MM.1S (cell line): Measurements from ENCODE around the gene CCDC127.
A peak's percentile ranks its signal among the peaks of the same experiment; 100 is the strongest.
"Not testable (repeated sequence)": the region's sequence is repeated elsewhere in the genome, so short reads cannot be mapped to it uniquely, and the experiment has no call there.

ENCODE experiments used
- DNase-seq: peaks from one replicate; pipeline ENCODE4 v3.0.0-alpha.2; 2015
- H2AFZ ChIP-seq: fragments of 300-600 bp; sonication (generic); 2 replicates; pipeline ENCODE4 v1.6.0; 2016; ENCODE audit warnings: antibody characterized with exemption, low read length
- H3F3A ChIP-seq: fragments of 300-600 bp; sonication (generic); 2 replicates; pipeline ENCODE4 v1.6.1; 2016; ENCODE audit warnings: mild to moderate bottlenecking, antibody characterized with exemption, low read length, moderate library complexity, mixed read lengths; ENCODE audit not compliant: insufficient read depth
- H3K27ac ChIP-seq: fragments of 300-600 bp; sonication (generic); 2 replicates; pipeline ENCODE4 v1.5.1; 2016; ENCODE audit warnings: mild to moderate bottlenecking, low read length
- H3K27me3 ChIP-seq: fragments of 300-600 bp; sonication (generic); replicated peaks from 2 replicates; pipeline ENCODE4 v1.6.0; 2016; ENCODE audit warnings: low read length; ENCODE audit not compliant: insufficient read depth
- H3K36me3 ChIP-seq: fragments of 300-600 bp; sonication (generic); replicated peaks from 2 replicates; pipeline ENCODE4 v1.6.1; 2016; ENCODE audit warnings: mild to moderate bottlenecking, low read length, mixed read lengths; ENCODE audit not compliant: insufficient read depth
- H3K4me1 ChIP-seq: fragments of 300-600 bp; sonication (generic); 2 replicates; pipeline ENCODE4 v1.6.1; 2016; ENCODE audit warnings: low read length, mixed read lengths
- H3K4me2 ChIP-seq: fragments of 300-600 bp; sonication (generic); 2 replicates; pipeline ENCODE4 v1.6.0; 2016; ENCODE audit warnings: low read depth, low read length
- H3K4me3 ChIP-seq: fragments of 300-600 bp; sonication (generic); 2 replicates; pipeline ENCODE4 v1.5.1; 2016; ENCODE audit warnings: low read length, mixed read lengths
- H3K79me2 ChIP-seq: fragments of 300-600 bp; sonication (generic); 2 replicates; pipeline ENCODE4 v1.6.1; 2016; ENCODE audit warnings: mixed run types, low read length, mixed read lengths
- H3K9ac ChIP-seq: fragments of 300-600 bp; sonication (generic); 2 replicates; pipeline ENCODE4 v1.6.1; 2016; ENCODE audit warnings: low read length, mixed read lengths
- H3K9me2 ChIP-seq: fragments of 300-600 bp; sonication (generic); replicated peaks from 2 replicates; pipeline ENCODE4 v1.6.1; 2016; ENCODE audit warnings: mild to moderate bottlenecking, low read length, mixed read lengths; ENCODE audit not compliant: insufficient read depth
- H3K9me3 ChIP-seq: fragments of 300-600 bp; sonication (generic); replicated peaks from 2 replicates; pipeline ENCODE4 v1.6.1; 2016; ENCODE audit warnings: mild to moderate bottlenecking, low read length, mixed read lengths; ENCODE audit not compliant: insufficient read depth
- H4K20me1 ChIP-seq: fragments of 300-600 bp; sonication (generic); 2 replicates; pipeline ENCODE4 v1.6.1; 2016; ENCODE audit warnings: mild to moderate bottlenecking, low read length, moderate library complexity, mixed read lengths; ENCODE audit not compliant: insufficient read depth
- EZH2 ChIP-seq: fragments of 300-600 bp; sonication (generic); optimal IDR thresholded peaks from 2 replicates; pipeline ENCODE3; 2017; ENCODE audit warnings: low read depth, mild to moderate bottlenecking, antibody characterized with exemption, low read length, mixed read lengths
- EZH2phosphoT487 ChIP-seq: fragments of 300-600 bp; sonication (generic); IDR thresholded peaks from 2 replicates; pipeline ENCODE4 v1.6.1; 2018; ENCODE audit warnings: antibody characterized with exemption, low read length
- TF ChIP-seq, protein P1 (sequence below): fragments of 300-600 bp; sonication (generic); IDR thresholded peaks from 2 replicates; pipeline ENCODE4 v1.5.1; 2016; ENCODE audit warnings: antibody characterized with exemption, low read length, mixed read lengths

CCDC127 gene, protein sequence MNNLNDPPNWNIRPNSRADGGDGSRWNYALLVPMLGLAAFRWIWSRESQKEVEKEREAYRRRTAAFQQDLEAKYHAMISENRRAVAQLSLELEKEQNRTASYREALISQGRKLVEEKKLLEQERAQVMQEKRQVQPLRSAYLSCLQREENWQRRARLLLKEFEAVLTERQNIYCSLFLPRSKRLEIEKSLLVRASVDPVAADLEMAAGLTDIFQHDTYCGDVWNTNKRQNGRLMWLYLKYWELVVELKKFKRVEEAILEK

DNA sequence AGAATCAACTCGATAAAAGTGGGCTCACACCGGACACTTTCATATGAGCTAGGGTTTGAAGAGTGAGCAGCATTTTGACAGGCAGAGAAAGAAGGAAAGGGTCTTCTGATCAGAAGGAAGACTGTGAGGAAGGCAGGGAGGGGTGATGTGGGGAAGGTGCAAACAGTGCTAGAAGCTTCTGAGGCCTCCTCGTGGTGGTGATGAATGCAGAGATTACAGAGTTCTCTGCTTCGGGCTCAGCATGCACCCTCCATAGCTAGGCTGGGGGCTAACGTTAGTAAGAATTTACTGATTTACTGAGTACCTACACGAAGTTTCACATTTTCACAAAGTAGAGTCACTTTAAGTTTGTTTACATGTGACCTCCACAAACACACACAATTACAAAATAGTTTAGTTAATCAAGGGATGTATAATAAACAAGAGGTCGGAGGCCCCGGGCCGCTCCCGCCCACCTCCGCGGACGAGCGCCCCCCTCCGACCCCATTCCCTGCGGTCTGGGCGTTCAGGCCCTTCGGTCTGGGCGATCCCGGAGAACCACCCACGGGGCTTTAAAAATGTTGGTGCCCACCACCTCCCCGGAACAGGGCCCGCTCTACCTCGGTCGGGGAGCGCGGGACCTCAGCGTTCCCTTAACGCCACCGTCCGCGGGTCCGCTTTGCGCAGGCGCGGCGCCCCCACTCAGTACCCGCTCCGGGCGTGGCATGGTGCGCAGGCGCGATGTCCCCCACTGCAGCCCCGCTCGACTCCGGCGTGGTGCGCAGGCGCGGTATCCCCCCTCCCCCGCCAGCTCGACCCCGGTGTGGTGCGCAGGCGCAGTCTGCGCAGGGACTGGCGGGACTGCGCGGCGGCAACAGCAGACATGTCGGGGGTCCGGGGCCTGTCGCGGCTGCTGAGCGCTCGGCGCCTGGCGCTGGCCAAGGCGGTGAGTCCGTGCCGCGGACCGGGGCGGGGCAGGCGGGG lies at the start of gene CCDC127, which contains the start of gene SDHA:
CCDC127 (minus strand) TSS at position 660 of the 963 bp plus-strand sequence. CDS start 1,304 bp downstream, outside the sequence.
SDHA (plus strand) TSS at position 827 of the 963 bp plus-strand sequence; CDS start at position 863, 36 bp downstream.
- TF ChIP-seq, protein P1, sequence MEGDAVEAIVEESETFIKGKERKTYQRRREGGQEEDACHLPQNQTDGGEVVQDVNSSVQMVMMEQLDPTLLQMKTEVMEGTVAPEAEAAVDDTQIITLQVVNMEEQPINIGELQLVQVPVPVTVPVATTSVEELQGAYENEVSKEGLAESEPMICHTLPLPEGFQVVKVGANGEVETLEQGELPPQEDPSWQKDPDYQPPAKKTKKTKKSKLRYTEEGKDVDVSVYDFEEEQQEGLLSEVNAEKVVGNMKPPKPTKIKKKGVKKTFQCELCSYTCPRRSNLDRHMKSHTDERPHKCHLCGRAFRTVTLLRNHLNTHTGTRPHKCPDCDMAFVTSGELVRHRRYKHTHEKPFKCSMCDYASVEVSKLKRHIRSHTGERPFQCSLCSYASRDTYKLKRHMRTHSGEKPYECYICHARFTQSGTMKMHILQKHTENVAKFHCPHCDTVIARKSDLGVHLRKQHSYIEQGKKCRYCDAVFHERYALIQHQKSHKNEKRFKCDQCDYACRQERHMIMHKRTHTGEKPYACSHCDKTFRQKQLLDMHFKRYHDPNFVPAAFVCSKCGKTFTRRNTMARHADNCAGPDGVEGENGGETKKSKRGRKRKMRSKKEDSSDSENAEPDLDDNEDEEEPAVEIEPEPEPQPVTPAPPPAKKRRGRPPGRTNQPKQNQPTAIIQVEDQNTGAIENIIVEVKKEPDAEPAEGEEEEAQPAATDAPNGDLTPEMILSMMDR: peak; percentile 40
- peak within 1 kb of the TSS; percentile 98 for H3K9ac ChIP-seq
- not testable (repeated sequence) for H3K36me3 ChIP-seq, H3K27me3 ChIP-seq, H3K9me3 ChIP-seq, H4K20me1 ChIP-seq, H3K4me1 ChIP-seq, H3K9me2 ChIP-seq
- peaks cover 33% of the 10 kb centered on the region for H3F3A ChIP-seq
- H3K4me3 ChIP-seq: peak within 1 kb of the TSS; percentile 66
- peak within 1 kb of the TSS; percentile 92 for H2AFZ ChIP-seq
- H3K79me2 ChIP-seq: peaks cover 85% of the 10 kb centered on the region
- peak within 1 kb of the TSS; percentile 64 for H3K4me2 ChIP-seq
- peak within 1 kb of the TSS; percentile 76 for H3K27ac ChIP-seq
- DNase-seq: peak; percentile 96

DNA sequence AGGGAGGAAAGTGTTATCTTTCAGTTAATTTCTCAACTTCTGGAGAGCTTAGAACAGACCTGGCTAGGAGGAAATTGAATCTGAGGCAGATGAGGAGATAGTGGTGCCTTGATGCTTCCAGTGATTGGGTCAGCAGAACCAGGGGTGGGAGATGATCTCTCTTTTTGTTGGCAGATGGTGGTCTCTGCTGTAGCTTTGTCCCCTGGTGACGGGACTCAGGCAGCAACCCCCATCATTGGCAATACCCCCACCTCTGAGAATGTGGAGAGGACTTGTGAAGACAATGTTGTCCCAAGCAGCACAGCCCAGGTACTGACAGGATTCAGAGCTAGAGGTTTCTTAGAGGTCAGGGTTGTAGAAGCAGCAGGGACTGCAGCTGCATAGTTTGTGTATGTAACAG lies 49.8 kb upstream of the CCDC127 start:
- Histone ChIP-seq H3K79me2 (peaks cover 7% of the 10 kb centered on the region), H3K27me3 (no peaks in the 10 kb centered on the region), H3K4me2 (no peak overlapping the region), H4K20me1 (no peaks in the 10 kb centered on the region), H3K9ac (no peak overlapping the region), H3K4me3 (no peak overlapping the region), H3K36me3 (peaks cover 4% of the 10 kb centered on the region), H3K9me2 (no peaks in the 10 kb centered on the region), H3K9me3 (no peaks in the 10 kb centered on the region), H3F3A (peaks cover 37% of the 10 kb centered on the region), H3K4me1 (no peaks in the 10 kb centered on the region), H2AFZ (no peak overlapping the region), H3K27ac (no peak overlapping the region)
- TF ChIP-seq EZH2: no peak
- no peak for TF ChIP-seq EZH2phosphoT487
- TF ChIP-seq, protein P1: no peak
- DNase-seq: no peak

DNA sequence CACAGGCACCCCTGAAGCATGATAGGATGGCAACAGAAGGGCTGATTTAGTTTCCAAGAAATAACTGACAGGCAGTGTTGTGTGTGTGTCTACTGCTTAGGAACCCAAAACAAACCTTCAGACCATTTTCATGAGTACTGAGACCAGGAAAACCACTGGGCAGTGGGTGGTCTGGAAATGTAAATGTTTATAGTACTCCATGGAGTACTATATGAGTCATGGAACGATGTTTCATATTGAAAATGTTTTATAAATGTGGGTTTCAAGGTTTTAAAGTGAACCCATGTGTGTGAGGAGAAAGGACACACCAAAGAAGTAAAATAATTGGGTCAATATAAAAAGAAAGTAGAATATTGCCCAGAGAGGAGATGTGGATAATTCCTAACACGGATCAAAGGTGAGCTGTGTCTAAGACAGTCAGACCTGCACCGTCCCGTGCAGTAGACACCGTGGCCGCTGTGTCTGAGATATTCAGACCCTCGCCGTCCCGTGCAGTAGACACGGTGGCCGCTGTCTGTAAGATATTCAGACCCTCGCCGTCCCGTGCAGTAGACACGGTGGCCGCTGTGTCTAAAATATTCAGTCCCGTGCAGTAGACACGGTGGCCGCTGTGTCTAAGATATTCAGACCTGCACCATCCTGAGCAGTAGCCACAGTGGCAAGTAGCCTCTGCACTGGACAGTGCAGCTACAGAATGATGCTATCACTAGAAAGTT lies 48.5 kb upstream of the CCDC127 start:
- H3K4me1 ChIP-seq, H3K9ac ChIP-seq, H3K4me2 ChIP-seq, H2AFZ ChIP-seq, H3K36me3 ChIP-seq, H3K4me3 ChIP-seq, H3K27ac ChIP-seq, H3K9me3 ChIP-seq, H3K27me3 ChIP-seq, H4K20me1 ChIP-seq, H3K9me2 ChIP-seq, H3K79me2 ChIP-seq, DNase-seq: not testable (repeated sequence)
- H3F3A ChIP-seq: peaks cover 37% of the 10 kb centered on the region
